HepG2 (cell line): ENCODE results near the gene ADSS1. TPM values are rescaled to one million over a fixed set of nuclear protein-coding genes. Genes with fewer than 3 reads are reported as not detected.

Experiments
- CEBPG ChIP-seq: IDR thresholded peaks from 2 replicates; pipeline ENCODE4 v1.6.1; 2016
- ELF3 ChIP-seq: IDR thresholded peaks from 2 replicates; pipeline ENCODE4 v1.6.1; 2016; ENCODE audit warnings: missing genetic modification reagents, missing compliant biosample characterization
- ETS1 ChIP-seq: sonication (generic); formaldehyde crosslinking; IDR thresholded peaks from 2 replicates; pipeline ENCODE4 v1.4.0; 2020; ENCODE audit warnings: missing genetic modification reagents
- HHEX ChIP-seq: IDR thresholded peaks from 2 replicates; pipeline ENCODE4 v1.6.1; 2016; ENCODE audit warnings: control low read depth
- HINFP ChIP-seq: sonication (generic); formaldehyde crosslinking; IDR thresholded peaks from 2 replicates; pipeline ENCODE4 v1.4.0; 2020; ENCODE audit warnings: low read depth, mild to moderate bottlenecking, missing genetic modification reagents
- KMT2B ChIP-seq: IDR thresholded peaks from 2 replicates; pipeline ENCODE4 v1.6.1; 2016; ENCODE audit warnings: missing genetic modification reagents, missing compliant biosample characterization
- NAIF1 ChIP-seq: sonication (generic); formaldehyde crosslinking; IDR thresholded peaks from 2 replicates; pipeline ENCODE4 v1.5.0; 2020; ENCODE audit warnings: mild to moderate bottlenecking, missing genetic modification reagents, borderline replicate concordance
- NCOR1 ChIP-seq: fragments of 200-600 bp; sonication (generic); IDR thresholded peaks from 2 replicates; pipeline ENCODE4 v1.7.0; 2017; ENCODE audit warnings: antibody characterized with exemption, low read length, borderline replicate concordance
- SATB2 ChIP-seq: sonication (generic); formaldehyde crosslinking; IDR thresholded peaks from 2 replicates; pipeline ENCODE4 v1.5.0; 2020; ENCODE audit warnings: missing genetic modification reagents
- TSC22D2 ChIP-seq: sonication (generic); formaldehyde crosslinking; IDR thresholded peaks from 2 replicates; pipeline ENCODE4 v1.5.1; 2020; ENCODE audit warnings: missing genetic modification reagents, mild to moderate bottlenecking, borderline replicate concordance
- ZBTB7A ChIP-seq: sonication (generic); formaldehyde crosslinking; IDR thresholded peaks from 2 replicates; pipeline ENCODE4 v1.8.0; 2022; ENCODE audit warnings: mild to moderate bottlenecking, missing genetic modification reagents
- ZNF10 ChIP-seq: sonication (generic); formaldehyde crosslinking; IDR thresholded peaks from 2 replicates; pipeline ENCODE4 v1.4.0; 2020; ENCODE audit warnings: mild to moderate bottlenecking, low read depth, missing genetic modification reagents, borderline replicate concordance
- ZNF18 ChIP-seq: sonication (generic); formaldehyde crosslinking; IDR thresholded peaks from 2 replicates; pipeline ENCODE4 v1.8.0; 2022; ENCODE audit warnings: mild to moderate bottlenecking, missing genetic modification reagents; ENCODE audit not compliant: insufficient replicate concordance
- ZNF362 ChIP-seq: sonication (generic); formaldehyde crosslinking; IDR thresholded peaks from 2 replicates; pipeline ENCODE4 v1.4.0; 2020; ENCODE audit warnings: missing genetic modification reagents, mild to moderate bottlenecking, borderline replicate concordance
- ZNF646 ChIP-seq: sonication (generic); formaldehyde crosslinking; IDR thresholded peaks from 2 replicates; pipeline ENCODE4 v1.9.0; 2021; ENCODE audit warnings: mild to moderate bottlenecking, missing genetic modification reagents
- ZNF775 ChIP-seq: sonication (generic); formaldehyde crosslinking; IDR thresholded peaks from 2 replicates; pipeline ENCODE4 v1.4.0; 2020; ENCODE audit warnings: missing genetic modification reagents, mild to moderate bottlenecking, moderate library complexity, borderline replicate concordance
- ZNF879 ChIP-seq: sonication (generic); formaldehyde crosslinking; IDR thresholded peaks from 2 replicates; pipeline ENCODE4 v1.8.1; 2023; ENCODE audit warnings: missing genetic modification reagents
- polyA plus RNA-seq, 8 experiments: library from polyadenylated mRNA; depleted of rRNA in 3 of 8; stranded (reverse) in 7 of 8; unstranded in 1 of 8; fragments of >200 nt; fragmentation: Illumina TruSeq in 4 of 8; extraction: Trizol in 4 of 8; gene quantifications; 2 replicates each; pipeline versions ENCODE4 v1.2.1 to v1.2.3, GENCODE V29; 2011 to 2016; ENCODE audit warnings: low read depth in 4 of 8, missing spikeins in 1 of 8, mixed read lengths in 1 of 8; ENCODE audit not compliant: insufficient read depth in 1 of 8
- total RNA-seq, 5 experiments: library from RNA; depleted of rRNA; stranded (reverse); fragments of >200 nt; fragmentation: Illumina TruSeq; extraction: Trizol; gene quantifications; 2 replicates each; pipeline ENCODE4 v1.2.3, GENCODE V29; 2016; ENCODE audit warnings: low read depth in 1 of 5

The ADSS1 gene
- total and polyA plus RNA-seq, 2 of the 13 experiments (the other 11 are each of a cell fraction or from before 2014, with no cell fraction given): 1.0 to 36.7 TPM

GRCh38 chr14:104726600-104727451, 2.8 kb downstream of the ADSS1 start (continued):
- TF ChIP-seq ETS1: no peak
- no peak for TF ChIP-seq TSC22D2 (CRISPR knock-in tag)
- TF ChIP-seq HHEX: no peak
- peak; percentile 35; the same call in 1 of the 2 replicates for TF ChIP-seq ELF3 (CRISPR knock-in tag)
- no peak for TF ChIP-seq ZNF18 (CRISPR knock-in tag)
- TF ChIP-seq ZNF362 (CRISPR knock-in tag): no peak
- TF ChIP-seq NCOR1: peak; percentile 69; the same call in 1 of the 2 replicates
- TF ChIP-seq HINFP (CRISPR knock-in tag): no peak
- no peak for TF ChIP-seq NAIF1 (CRISPR knock-in tag)
- no peak for TF ChIP-seq ZNF775
- TF ChIP-seq ZNF646 (CRISPR knock-in tag): no peak
- TF ChIP-seq SATB2 (CRISPR knock-in tag): no peak
- no peak for TF ChIP-seq ZNF879
- no peak for TF ChIP-seq ZBTB7A
- no peak for TF ChIP-seq KMT2B (CRISPR knock-in tag)
- TF ChIP-seq ZNF10 (CRISPR knock-in tag): no peak
- no peak for TF ChIP-seq CEBPG (CRISPR knock-in tag)
